ENCODE measurements around the gene COBL.

The COBL gene

DNA sequence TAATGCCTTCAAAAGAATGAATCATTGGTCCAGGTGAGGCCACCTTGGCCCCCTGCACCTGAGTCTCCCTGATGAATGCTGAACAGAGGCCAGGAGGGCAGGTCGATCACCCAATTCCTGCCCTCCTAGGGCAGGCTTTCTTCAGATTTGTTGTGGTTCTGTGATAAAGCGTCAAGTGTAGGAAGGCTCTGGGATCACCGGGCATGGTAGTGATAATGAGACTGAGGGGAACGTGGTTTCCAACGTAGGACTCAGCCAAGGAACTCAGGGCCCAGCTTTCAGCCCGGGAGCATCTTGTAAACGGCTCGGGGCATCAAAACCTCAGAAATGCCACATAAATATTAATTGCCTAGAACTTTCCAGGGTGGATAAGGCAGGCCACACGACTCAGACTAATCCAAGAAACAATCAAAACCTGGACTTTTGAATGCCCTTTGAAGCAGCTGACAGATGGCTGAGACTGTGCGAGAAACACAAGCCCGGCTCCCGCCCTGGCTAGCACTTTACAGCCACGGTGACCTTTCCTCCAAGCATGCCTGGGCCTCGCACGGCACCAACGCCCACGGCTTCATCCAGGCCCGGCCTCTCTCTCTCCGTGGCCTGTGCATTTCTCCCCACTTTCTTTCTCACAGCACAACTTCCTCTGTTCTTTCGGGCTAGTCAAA is 294.6 kb downstream of the COBL start:
- DNase-seq (ENCODE audit: low read depth in 2 of 2): no peak

DNA sequence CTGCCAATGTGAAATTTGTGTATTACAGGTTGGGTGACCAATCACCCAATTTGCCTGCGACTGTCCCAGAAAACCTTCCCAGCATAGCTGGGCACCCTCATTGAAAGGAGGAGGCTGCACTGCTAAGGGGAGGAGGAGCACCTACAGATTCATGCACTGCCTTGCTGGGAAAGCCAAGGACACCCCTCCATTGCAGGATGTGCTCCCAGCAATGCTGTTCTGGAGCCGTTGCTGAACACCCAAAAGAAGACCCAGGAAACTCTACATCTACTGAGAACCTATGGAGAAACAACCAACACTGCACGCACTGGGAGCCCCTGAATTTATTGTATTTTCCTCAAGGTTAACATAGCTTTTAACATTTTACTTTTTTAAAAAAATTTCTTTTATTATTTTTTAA is 295.7 kb downstream of the COBL start:
- DNase-seq (ENCODE audit: low read depth in 2 of 2): no peak

DNA sequence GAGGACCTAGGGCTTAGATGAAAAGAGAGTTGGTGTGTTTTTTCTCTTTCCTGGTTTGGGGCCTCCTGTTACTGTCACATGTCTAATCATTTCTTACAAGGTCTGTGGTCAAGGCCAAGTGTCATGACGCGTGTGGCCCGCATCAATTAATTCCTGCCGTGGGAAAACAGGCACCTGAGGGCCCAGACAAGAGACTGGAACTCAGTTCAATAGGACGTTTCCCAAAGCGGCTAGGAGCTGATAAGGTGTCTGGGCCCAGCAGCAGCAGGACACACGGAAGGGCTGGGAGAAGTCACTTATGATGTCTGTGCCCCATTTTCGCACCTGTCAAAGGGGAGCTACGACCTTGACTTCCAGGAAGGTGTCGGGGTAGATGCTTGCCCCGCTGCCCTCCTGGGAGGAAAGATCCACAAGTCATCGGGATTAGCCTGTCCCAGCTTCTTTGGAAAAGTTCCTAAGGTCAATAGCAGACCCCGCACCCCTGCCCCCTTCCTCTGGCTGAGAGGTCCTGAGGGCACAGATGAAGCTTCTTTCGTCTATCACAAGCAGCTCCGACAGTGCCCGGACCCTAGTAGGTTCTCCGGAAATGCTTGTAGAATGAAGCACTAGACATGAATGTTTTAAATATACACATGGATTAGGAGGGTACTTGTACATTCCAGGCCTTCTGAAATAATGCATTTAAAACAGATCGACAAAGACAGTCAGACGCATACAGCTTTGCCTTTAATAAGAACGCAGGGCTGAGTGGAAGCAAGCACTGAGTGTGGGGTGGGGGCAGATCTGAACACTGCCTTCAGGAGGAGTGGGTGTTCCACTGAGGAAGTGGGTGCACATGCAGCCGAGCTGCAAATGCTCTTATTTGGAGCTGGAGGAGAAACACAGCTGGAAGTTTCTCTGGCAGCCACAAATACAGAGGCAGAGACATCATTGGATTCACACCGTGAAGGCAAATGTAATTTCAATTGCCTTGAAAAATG is 296.4 kb downstream of the COBL start:
- no peak for DNase-seq (ENCODE audit: low read depth in 2 of 2)

DNA sequence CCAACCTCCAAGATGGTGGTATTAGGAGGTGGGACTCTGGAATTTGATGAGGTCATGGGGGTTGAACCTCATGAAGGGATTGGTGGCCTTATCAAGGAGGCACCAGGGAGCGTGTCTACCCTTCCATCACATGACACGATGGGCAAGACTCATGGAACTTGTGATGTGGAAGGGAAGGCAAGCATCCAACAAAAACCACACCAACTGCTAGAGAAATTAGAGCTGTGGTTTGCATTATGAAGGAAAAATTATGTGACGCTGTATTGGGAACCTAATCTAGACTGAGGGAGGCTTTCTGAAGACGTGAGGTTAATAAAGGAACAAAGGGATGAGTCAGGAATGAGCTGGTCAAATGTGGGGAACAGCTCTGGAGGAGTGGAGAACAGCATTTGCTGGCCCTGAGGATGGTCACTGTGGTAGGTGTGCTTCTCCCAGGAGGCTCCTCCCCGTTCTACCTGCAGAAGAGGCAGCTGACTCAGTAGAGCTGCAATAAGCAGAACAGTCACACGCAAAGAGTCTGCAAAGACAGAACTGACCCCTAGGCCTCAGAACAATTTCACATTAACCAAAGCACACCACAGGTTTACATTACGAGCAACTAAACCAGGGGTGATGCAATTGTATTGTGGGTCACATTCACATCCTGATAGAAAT is 297.3 kb downstream of the COBL start:
- DNase-seq (ENCODE audit: low read depth in 2 of 2): no peak

DNA sequence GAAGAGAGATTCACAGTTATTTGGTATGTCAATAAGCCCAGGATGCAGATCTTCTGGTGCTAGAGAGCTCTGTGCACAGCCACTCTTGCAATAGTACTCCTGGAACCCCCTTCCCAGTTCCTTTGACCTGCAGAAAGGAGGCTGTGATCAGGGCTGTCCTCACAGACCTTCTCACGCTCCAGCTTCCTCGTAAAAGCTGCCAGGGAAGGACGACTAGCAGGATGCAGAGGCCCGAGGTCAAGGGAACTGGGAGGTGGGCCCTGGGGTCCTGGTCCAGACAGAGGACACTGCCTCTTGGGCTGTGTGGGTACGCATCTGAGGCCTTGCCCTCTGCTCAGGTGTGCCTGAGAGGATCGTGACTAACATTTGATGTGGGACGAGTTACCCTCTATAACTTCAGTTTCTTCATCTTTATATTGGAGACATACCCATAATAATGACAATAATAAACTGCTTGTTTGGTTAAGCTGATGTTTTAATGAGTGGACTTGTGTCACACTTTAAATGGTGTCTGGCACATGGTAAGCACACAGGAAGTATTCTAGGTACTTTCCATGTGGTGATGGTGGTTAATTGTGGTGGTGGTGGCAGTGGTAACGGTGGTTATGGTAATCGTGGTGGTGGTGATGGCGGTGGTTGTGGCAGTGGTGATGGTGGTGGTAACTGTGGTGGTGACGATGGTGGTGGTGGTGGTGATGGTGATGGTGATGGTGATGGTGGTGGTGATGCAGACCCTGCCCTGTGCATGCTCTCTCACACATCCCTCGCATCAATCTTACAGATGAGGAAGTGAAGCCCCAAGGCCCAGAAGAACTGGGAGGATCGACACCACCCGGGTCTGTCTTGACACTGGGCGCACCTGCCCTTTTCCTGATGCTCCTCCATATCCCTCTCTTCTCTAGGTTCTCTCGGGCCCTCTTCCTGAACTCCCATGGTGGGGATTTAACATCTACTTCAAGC is 298.8 kb downstream of the COBL start:
- no peak for DNase-seq (ENCODE audit: low read depth in 2 of 2)

DNA sequence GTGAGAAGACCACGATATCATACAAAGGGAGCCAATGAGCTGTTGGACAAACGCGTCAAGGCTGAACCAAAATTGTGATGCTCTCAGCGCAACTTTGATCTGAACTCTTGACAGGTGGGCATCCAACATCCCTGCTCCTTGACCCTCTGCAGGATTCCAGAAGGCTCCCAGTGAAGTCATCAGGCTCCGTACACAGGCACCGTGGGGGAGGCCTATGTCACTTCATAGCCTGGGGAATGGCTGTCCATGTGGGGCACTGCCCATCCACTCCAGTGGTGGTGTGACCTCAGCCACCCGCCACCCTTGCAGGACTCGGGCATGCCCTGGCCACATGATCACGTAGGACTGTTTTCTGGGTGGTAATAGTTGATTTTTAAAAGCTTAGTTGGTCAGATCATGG is 300.1 kb downstream of the COBL start:
- no peak for DNase-seq (ENCODE audit: low read depth in 2 of 2)

DNA sequence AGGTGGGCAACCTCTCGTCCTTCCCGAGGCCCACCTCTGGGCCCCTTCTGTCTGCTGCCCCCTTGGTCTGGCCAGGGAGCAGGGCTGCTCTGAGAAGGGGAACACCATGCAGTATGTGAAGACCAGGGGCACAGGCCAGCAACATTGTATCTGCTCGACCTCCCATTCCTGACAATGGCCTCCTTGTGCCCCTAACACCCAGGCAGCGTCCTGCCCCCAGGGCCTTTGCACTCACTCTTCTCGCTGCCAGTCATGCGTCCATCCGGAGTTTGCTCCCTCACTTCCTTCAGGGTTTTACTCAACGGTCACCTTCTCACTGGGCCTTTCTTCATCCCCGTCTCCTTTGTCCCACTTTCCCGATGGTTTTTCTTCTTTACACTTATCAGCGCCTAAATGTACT is 301.0 kb downstream of the COBL start:
- no peak for DNase-seq (ENCODE audit: low read depth in 2 of 2)

DNA sequence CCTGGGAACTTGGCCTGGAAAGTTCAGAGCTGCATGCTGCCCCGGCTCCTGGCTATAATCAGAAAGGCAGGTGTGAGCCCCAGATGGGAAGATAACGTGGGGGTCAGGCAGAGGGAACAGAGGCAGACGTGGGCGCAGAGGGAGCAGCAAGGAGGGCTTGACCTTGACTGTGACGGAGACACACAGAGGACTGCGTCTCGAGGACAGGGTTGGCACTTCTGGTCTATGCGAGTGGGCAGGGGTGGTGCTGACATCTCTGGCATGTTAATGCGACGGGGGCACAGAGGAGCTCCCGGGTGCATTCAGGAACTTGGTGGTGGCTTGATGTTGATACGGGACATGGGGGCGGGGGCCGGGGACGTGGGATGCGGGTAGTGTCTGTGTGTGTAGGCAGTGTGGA is 301.8 kb downstream of the COBL start:
- no peak for DNase-seq (ENCODE audit: low read depth in 2 of 2)

DNA sequence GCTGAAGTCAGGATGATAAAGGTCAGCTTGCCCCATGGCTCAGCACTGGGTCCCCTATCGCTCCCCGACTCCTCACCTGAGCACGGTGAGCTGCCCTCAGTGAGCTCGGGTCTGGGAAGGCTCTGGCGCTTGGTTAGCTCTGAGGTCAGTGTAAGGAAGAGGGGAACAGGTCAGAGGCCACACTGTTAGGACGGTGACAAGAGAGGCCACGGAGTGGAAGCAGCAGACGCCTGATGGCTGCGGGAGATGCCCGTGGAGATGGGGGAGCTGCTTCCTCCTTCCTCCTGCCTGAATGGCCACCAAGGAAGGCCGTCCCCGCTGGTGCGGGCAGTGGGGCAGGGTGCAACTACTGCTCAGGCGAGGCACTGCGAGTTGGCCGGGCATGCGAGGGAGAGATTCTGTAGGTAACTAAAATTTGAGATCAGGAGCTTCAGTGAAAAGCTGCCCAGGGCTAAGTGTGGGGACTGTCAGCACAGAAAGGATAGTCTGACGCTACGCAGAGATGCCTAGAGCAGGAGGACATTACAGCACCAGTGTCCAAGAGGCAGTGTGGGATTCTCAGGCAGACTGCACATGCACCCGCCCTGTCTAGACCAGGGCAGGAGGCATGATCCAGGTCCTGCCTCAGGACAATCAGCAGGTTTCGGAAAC is 302.6 kb downstream of the COBL start:
- no peak for DNase-seq (ENCODE audit: low read depth in 2 of 2)

DNA sequence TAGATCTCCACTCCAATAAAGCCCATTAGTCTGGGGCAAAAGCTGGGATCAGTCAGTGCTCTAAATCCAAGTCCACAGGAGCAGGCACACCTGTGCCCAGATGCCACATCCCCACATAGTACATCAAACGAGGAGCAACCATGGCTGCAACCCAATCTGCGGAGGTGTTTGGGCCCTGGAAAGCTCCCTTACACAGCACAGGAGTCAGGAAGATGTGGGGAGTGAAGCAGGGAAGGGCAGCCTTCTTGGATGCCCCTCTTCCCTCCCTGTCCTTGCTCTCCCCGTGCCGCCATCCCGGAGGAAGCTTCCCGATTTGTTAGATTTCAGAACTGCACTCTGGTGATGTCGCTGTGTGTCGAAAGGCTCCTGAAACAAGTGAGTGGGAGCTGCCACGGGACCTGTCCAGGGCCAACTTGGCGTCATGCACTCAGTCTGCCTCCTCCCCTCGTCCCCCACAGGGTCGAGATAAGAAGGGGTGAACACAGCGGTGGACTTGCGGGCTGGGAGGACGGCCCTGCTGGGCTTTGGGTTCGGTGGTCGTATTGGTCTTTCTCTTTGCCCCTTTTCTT is 303.3 kb downstream of the COBL start:
- no peak for DNase-seq (ENCODE audit: low read depth in 2 of 2)

DNA sequence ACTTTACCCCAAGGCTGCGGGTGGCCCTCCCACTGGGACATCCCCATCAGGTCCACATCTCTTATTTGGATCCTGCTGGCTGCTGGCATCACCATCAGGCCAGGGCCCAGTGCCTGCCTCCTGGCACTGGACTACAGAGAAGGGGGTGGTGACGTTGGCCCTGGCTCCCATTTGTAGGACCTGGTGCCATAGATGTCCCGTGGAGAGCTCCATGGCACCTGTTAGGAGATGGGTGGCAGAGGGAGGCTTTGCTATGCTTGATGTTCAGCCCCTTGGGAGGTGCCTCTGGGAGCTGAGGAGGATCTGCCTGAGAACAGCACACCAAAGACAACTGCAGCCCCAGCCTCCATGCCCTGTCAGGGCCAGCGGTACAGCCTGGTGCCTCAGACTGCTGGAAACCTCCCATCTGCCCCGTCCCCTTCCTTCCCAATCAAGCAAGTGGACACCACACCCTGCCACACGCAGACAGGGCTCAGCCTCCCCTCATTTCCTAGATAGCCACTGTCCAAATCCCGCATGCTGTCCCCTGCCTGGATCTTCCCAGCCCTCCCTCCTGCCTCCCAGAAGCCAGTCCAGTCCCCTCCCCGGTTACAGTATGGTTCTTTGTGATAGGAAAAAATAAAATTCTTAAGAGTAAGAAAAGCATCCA is 303.9 kb downstream of the COBL start:
- DNase-seq (ENCODE audit: low read depth in 2 of 2): no peak

DNA sequence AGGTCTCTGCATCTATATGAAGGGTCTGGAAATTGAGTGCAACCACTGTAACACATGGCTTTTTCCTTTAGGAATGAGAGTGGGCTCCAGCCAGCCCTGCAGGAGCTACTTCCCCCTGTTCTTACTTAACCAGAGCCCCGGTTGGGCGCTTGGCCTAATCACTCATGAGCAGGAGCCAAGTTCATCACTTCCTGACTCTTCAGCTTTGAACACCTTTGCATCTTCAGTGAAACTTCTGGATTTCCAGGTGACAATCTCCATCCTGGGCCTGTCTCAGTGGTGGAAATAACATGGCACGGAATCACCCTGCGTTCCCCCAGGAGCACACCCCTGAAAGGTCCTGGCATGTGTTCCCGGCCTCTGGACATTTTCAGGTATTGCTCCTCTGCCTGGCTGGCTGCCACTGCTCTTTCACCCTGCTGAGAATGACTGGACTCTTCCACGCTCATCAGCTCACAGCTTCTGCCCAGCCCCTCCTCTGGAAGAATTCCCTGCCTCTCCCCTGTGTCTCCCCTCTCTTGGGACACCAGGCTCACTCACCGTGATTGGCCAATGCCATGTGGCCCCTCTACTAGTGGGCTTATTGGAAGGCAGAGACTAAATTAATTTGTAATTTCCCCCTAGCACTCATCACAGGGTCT is 304.8 kb downstream of the COBL start:
- no peak for DNase-seq (ENCODE audit: low read depth in 2 of 2)

DNA sequence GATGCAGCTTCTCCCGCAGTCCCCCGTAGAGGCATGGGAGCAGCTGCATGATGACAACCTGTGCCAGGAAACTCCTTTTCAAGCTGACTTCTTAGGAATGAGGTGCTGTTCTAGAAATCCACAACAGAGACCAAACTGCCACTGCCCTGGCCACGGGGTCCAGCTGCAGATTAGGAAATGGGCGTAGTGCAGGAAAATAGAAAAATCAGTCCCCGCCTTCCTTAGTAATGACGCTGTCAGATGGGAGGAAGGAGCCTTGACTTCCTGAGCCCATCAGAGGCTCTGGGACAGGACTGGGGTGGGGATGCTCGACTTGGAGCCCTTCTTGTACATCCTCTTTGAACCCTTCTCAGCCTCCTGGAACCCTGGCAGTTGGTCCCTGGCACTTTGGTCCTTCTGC is 306.1 kb downstream of the COBL start:
- no peak for DNase-seq (ENCODE audit: low read depth in 2 of 2)

DNA sequence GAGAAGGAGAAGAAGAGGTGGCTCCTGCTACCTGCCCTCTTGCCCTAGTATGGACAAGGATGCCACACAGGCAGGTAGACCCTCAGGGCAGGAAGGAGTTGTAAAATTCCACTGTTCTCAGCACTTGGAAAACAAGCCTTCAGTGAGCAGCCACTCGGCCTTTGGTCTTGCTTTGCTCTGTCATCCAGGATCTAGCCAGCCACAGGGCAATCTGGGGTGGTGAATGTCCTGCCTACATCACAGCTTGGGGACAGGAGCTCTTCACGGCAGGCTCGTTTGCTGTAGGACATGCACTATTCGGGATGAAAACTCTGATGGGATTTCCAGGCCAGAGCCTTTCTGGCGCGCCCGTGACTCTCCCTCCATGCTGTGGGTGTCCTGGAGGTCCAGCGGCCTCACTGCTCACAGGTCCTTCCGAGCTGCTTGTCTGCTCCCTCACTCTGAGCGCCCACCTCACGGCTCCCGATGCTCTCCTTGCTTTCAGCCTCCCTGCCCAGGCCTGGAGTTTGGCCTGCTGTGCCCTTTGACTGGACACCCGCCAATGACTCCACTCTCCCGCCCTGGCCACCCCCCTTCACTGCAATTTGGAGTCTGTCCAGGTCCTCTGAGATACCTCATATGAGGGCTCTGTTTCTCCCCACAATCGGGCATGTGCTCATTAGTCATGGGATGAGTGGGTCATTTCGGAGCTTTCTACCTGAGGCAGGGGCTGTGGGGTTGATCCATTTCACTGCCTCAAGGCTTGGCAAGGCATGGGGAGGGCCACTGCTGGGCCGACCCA is 306.7 kb downstream of the COBL start:
- no peak for DNase-seq (ENCODE audit: low read depth in 2 of 2)

DNA sequence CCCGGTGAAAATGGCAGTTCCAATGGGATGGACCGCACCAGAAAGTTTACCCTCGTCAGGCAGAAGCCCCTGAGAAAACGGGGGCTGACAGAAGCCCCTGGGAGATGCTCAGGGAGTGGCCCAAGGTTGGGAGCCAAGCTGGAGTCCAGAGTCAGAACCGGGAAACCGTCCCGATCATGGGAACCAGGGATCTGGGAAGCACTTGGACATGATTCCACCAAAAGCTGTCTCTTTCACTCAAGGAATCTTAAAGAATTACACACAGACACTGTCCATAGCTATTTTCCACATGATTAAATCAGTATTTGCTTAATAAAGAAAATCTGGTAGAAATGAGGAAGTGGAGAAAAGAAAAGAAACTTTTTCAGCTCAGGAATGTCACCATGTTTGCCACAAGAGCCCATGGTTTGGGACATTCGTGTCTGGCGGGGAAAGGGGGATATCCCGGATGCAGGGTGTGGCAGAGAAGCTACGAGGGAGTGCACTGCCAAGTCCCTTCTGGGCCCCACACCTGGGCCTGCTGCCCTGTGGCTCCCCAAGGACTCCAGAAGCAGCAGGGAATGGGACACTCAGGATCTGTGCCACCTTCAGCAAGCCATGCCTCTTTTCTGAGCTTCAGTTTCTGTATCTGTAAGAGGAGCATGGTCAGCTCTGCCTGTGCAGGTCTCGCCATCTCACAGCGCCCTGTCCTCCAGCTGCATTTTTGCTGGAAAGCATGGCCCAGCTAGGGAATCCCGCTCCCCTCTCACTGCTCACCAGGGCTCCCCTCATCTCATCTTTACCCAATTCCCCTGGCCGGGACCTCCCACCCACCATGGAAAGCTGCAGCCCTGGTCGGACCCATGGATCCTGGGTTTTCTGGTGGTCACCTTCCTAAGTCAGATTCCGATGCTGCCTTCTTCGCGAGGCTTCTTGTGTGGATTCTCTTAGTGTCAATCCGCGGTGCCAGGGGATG is 308.8 kb downstream of the COBL start:
- DNase-seq (ENCODE audit: low read depth in 2 of 2): no peak

DNA sequence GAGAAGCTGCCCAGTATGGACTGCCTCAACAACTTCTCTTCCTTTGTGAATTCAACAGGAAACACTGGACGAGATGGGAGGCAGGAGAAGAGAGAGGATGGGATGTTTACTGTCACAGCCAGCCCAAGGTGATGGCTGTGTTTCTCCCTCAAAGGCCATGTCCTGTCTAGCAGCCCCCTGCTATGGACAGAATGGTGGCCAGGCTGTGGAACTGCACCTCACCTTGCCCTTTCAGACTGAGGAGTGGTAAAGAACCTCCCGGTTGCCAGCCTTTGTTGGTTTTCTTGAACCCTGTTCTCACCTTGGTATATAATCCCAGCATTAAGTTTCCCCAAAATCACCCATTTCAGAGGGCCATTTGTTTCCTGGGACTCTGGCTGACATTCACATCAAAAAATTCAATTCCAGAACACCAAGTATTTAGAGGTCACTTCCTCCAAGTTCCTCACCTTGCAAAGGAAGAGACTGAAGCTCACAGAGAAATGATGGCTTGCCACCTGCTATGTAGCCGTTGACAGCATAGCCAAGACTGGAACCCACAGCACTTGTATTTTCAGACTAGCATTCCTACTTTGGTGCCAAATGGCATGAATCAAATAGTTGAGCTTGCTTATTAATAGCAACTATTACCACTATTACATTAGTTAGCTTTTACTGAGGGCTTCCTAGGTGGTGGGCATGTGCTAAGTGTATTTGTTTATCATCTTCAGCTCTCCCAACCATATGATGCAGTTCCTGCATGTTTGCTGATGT is 309.9 kb downstream of the COBL start:
- DNase-seq (ENCODE audit: low read depth in 2 of 2): no peak

DNA sequence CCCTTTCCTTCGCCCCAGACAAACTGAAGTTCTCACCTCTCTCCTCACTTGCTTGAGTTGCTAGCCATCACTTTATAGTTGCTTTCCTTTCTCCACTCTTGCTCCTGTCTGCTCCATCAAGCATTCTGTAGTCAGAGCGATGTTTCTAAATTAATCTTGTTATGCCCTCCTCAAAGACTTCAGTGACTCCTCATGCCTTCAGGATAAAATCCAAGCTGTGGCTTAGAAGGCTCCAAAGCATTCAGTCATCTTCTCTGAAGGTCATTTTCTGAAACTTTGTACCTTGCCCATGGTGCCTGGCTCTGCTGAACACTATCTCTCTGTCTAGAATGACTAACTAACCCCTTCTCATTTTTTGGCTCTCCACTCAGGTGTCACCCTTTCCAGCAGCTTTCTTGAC is 311.5 kb downstream of the COBL start:
- DNase-seq (ENCODE audit: low read depth in 2 of 2): no peak
